Measurements from ENCODE around the gene HNRNPUL1. TPM values are rescaled to one million over a fixed set of nuclear protein-coding genes. Genes with fewer than 3 reads are reported as not detected.
A peak's percentile ranks its signal among the peaks of the same experiment; 100 is the strongest.

The HNRNPUL1 gene
- total RNA-seq, 1 donor, result 114 TPM

DNA sequence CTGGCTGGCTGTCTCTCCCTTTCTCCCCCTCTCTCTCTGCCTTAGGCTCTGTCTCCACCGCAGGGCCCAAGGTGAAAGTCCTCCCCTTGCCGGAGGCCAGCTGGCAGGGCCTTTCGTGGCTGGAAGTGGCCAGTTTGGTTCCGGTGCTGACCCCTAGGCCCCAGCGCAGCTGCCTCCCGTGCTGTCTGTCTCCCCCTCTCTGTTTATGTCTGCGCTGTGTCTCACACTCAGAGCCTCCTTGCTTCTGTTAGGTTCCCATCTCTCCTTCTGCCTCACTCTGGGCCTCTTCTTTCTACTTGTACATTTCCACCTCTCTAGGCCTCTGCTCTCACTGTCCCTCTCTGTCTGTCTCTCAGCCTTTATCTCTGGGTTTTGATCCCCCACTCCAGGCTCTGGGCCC, 58.9 kb downstream of the HNRNPUL1 start:
- Histone ChIP-seq H3K4me1 (ENCODE audit: insufficient read depth, low read length) (peaks cover 67% of the 10 kb centered on the region), H3K36me3 (ENCODE audit: insufficient read depth, low read length) (peaks cover 24% of the 10 kb centered on the region), H3K4me3 (ENCODE audit: insufficient read depth, low read length) (peak overlapping the region; percentile 35), H4K20me1 (ENCODE audit: insufficient read depth, low read length) (peaks cover 18% of the 10 kb centered on the region), H2AFZ (ENCODE audit: low read length) (no peak overlapping the region), H3K79me2 (ENCODE audit: insufficient read depth, low read length) (peaks cover 7% of the 10 kb centered on the region), H3K27me3 (ENCODE audit: insufficient read depth, low read length) (no peaks in the 10 kb centered on the region), H3K4me2 (ENCODE audit: insufficient read depth, low read length) (peak overlapping the region; percentile 75), H3K9me3 (ENCODE audit: low read depth, low read length) (no peaks in the 10 kb centered on the region), H3K27ac (ENCODE audit: low read depth, low read length) (peak overlapping the region; percentile 100)
- DNase-seq (ENCODE audit: insufficient read length, low spot score, missing footprints), result peak; percentile 91
- TF ChIP-seq, protein P1, sequence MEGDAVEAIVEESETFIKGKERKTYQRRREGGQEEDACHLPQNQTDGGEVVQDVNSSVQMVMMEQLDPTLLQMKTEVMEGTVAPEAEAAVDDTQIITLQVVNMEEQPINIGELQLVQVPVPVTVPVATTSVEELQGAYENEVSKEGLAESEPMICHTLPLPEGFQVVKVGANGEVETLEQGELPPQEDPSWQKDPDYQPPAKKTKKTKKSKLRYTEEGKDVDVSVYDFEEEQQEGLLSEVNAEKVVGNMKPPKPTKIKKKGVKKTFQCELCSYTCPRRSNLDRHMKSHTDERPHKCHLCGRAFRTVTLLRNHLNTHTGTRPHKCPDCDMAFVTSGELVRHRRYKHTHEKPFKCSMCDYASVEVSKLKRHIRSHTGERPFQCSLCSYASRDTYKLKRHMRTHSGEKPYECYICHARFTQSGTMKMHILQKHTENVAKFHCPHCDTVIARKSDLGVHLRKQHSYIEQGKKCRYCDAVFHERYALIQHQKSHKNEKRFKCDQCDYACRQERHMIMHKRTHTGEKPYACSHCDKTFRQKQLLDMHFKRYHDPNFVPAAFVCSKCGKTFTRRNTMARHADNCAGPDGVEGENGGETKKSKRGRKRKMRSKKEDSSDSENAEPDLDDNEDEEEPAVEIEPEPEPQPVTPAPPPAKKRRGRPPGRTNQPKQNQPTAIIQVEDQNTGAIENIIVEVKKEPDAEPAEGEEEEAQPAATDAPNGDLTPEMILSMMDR (IDR thresholded peaks at IDR 0.05; ENCODE audit: extremely low read depth, low read depth, low read length), result no peak

DNA sequence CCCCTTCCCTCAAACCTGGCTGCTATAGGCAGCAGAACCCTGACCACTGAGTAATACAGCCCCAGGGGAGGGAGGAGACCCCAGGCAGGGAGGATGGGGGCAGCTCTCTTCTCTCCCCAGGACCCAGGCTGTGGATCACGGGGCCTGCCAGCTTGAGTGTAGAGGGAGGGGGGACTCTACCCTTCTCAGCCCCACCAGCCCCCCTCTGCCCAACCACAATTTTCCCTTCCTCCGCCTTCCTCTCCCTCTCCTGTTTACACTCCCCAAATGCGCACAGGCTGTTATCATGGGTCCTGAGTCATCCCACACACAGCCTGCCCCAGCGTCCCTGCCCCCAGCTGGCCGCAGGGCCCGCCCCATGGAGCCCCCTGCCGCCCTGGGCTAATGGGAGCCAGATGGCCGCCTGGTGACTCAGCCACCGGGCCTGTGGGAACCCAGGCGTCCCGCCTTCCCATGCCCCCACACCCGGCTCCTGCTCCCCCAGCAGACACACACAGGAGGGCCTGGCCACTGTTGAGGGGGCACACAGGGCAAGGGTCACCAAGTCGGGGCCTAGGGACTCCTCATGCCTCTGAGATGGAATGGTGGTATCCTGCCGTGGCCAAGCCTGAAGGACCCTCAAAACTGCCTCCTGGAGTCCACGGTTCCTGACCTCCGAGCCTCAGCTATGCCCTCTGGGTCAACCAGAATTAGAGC, 59.4 kb downstream of the HNRNPUL1 start:
- Histone ChIP-seq H3K9me3 (ENCODE audit: low read depth, low read length) (no peaks in the 10 kb centered on the region), H3K27ac (ENCODE audit: low read depth, low read length) (peak overlapping the region; percentile 100), H3K4me2 (ENCODE audit: insufficient read depth, low read length) (peak overlapping the region; percentile 75), H4K20me1 (ENCODE audit: insufficient read depth, low read length) (peaks cover 17% of the 10 kb centered on the region), H3K79me2 (ENCODE audit: insufficient read depth, low read length) (peaks cover 7% of the 10 kb centered on the region), H2AFZ (ENCODE audit: low read length) (no peak overlapping the region), H3K4me1 (ENCODE audit: insufficient read depth, low read length) (peaks cover 73% of the 10 kb centered on the region), H3K4me3 (ENCODE audit: insufficient read depth, low read length) (peak overlapping the region; percentile 35), H3K27me3 (ENCODE audit: insufficient read depth, low read length) (no peaks in the 10 kb centered on the region), H3K36me3 (ENCODE audit: insufficient read depth, low read length) (peaks cover 23% of the 10 kb centered on the region)
- peak; percentile 98 for DNase-seq (ENCODE audit: insufficient read length, low spot score, missing footprints)
- TF ChIP-seq, protein P1 (IDR thresholded peaks at IDR 0.05; ENCODE audit: extremely low read depth, low read depth, low read length), result no peak

DNA sequence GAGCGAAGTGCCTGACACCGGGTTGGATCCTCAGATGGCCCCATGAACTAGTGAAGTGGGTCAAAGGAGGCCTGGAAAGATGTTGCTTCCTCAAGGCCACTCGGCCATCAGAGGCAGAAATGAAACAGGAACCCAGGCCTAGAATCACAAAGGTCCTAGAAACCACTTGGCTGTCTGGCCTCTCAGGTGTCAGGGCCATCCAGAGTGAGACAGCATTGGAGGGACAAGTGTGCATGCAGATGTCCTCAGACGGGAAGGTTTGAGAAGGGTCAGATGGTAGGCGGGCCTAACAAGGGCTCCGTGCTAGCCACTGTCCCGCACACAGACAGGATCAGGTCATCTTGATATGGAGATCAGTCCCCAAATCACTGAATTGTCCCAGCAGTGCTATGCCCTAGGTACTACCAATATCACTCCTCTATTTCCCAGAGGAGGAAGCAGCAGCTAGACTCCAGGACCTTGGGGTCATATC, 60.1 kb downstream of the HNRNPUL1 start:
- Histone ChIP-seq H4K20me1 (ENCODE audit: insufficient read depth, low read length) (peaks cover 11% of the 10 kb centered on the region), H3K4me3 (ENCODE audit: insufficient read depth, low read length) (peak overlapping the region; percentile 5), H2AFZ (ENCODE audit: low read length) (no peak overlapping the region), H3K4me2 (ENCODE audit: insufficient read depth, low read length) (peak overlapping the region; percentile 76), H3K27ac (ENCODE audit: low read depth, low read length) (peak overlapping the region; percentile 100), H3K9me3 (ENCODE audit: low read depth, low read length) (no peaks in the 10 kb centered on the region), H3K79me2 (ENCODE audit: insufficient read depth, low read length) (peaks cover 7% of the 10 kb centered on the region), H3K4me1 (ENCODE audit: insufficient read depth, low read length) (peaks cover 78% of the 10 kb centered on the region), H3K36me3 (ENCODE audit: insufficient read depth, low read length) (peaks cover 16% of the 10 kb centered on the region), H3K27me3 (ENCODE audit: insufficient read depth, low read length) (no peaks in the 10 kb centered on the region)
- TF ChIP-seq, protein P1 (IDR thresholded peaks at IDR 0.05; ENCODE audit: extremely low read depth, low read depth, low read length), result no peak
- no peak for DNase-seq (ENCODE audit: insufficient read length, low spot score, missing footprints)

DNA sequence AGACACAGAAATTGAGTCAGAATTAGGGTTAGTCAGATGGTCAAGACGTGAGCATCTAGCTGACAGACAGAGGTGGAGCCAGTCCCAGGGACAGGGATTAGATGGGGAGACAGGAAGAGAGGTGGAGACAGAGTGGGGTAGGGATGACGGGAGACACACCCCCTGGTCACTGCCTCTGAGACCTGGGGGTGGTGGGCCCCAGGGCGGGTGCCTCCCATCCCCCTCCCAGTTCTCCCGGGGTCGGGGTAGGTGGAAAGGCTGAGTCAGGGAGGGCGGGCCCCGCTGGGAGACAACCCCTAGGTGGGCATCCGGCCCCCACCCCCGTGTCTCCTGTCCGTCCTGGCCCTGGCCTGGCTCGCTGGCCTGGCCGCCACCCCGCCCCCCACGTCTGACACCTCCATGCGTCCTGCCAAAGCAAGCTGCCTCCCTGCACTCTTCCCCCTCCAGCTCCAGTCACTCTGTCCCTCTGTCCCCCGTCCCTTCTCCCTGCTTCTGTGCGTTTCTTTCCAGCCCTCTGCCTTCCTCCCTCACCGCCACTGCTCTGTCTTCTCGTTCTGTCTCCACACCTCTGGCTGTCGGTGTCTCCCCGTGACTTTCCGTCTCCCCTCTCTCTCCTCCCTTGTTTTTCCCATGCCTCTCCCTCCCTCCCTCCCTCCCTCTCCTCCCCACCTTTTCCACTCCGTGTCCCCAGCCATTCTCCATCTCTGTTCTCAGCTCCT, 60.9 kb downstream of the HNRNPUL1 start:
- H2AFZ ChIP-seq (ENCODE audit: low read length), result no peak overlapping the region
- H3K36me3 ChIP-seq (ENCODE audit: insufficient read depth, low read length), result peaks cover 12% of the 10 kb centered on the region
- no peaks in the 10 kb centered on the region for H3K9me3 ChIP-seq (ENCODE audit: low read depth, low read length)
- peaks cover 78% of the 10 kb centered on the region for H3K4me1 ChIP-seq (ENCODE audit: insufficient read depth, low read length)
- no peaks in the 10 kb centered on the region for H3K27me3 ChIP-seq (ENCODE audit: insufficient read depth, low read length)
- H3K79me2 ChIP-seq (ENCODE audit: insufficient read depth, low read length), result peaks cover 7% of the 10 kb centered on the region
- H4K20me1 ChIP-seq (ENCODE audit: insufficient read depth, low read length), result peaks cover 6% of the 10 kb centered on the region
- peak overlapping the region; percentile 100 for H3K27ac ChIP-seq (ENCODE audit: low read depth, low read length)
- DNase-seq (ENCODE audit: insufficient read length, low spot score, missing footprints), result peak; percentile 96
- H3K4me2 ChIP-seq (ENCODE audit: insufficient read depth, low read length), result peak overlapping the region; percentile 76
- TF ChIP-seq, protein P1 (IDR thresholded peaks at IDR 0.05; ENCODE audit: extremely low read depth, low read depth, low read length), result no peak
- H3K4me3 ChIP-seq (ENCODE audit: insufficient read depth, low read length), result peak overlapping the region; percentile 52
